Measurements from ENCODE around the gene DNM2. TPM values are rescaled to one million over a fixed set of nuclear protein-coding genes. Genes with fewer than 3 reads are reported as not detected.

Gene DNM2
- total and polyA plus RNA-seq, 9 of the 15 experiments (the other 6 are each of a cell fraction or from before 2014, with no cell fraction given) = 2.2 to 161 (median 72.6) TPM

DNA sequence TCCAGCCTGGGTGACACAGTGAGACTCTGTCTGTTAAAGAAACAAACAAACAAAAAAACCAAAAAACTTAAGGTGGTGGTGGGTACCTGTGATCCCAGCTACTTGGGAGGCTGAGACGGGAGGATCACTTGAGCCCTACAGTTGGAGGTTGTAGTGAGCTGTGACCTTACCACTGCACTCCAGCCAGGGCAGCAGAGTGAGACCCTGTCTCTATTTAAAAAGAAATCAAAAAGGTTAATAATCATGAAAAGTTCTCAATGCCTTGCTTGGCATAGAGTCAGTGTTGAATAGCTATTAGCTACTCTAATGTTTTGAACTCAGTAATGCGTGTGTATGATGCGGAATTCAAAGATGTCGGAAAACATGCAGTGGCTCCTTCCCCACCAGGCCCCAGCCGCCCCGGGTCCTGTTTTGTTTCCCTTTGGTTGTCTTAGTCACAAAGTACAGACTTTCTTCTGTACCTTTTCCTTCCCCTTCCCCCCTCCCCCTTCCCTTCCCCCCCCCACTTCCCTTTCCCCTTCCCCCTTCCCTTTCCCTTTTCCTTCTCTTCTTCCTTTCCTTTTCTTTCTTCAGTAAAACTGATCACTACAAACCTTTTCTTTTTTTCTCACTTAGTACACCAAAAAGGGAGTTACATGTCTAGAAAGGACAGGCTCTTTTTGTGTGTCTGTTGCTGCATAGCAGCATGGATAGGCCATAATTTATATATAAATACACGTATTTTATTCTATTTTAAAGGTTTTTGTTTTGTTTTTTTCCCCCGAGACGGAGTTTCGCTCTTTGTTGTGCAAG, 35.2 kb downstream of the DNM2 start:
- H3K27me3 ChIP-seq (ENCODE audit: control insufficient read depth in 2 of 2, insufficient read depth in 2 of 2, low read length in 2 of 2) = no peaks in the 10 kb centered on the region
- H3K4me3 ChIP-seq = no peak overlapping the region
- H2AFZ ChIP-seq (ENCODE audit: low read depth, low read length) = no peak overlapping the region
- in situ Hi-C loops (cut with MboI) (no loop called here), intact Hi-C loops (cut with micrococcal nuclease) (no loop called here)
- ChIA-PET CTCF (ENCODE audit: low intra/inter-chr PET ratio) (no interaction called here), POLR2A (interaction anchor here (0.6 to 1.8 kb wide), 4 partner anchors 14 to 373 kb away, joined by 3 to 4 read pairs (median 3); partner anchors contain the start of gene TYK2)
- FAIRE-seq = no peak
- peak in 1 of 4 experiments; percentile 39 for DNase-seq (ENCODE audit: extremely low read depth in 1 of 4, low spot score in 3 of 4)
- H3K27ac ChIP-seq (ENCODE audit: extremely low read depth, low read depth, low read length) = peak overlapping the region; percentile 42; the same call in 1 of the 3 replicates
- H3K4me1 ChIP-seq (replicated peaks in 1 of 2; ENCODE audit: control insufficient read depth in 2 of 2, insufficient read depth in 2 of 2, low read length in 2 of 2) = peaks cover 69 to 78% of the 10 kb centered on the region in 2 experiments
- H3K79me2 ChIP-seq (ENCODE audit: control insufficient read depth, insufficient read depth, low read length) = peaks cover 96% of the 10 kb centered on the region
- H3K4me2 ChIP-seq (ENCODE audit: insufficient read depth, low read length) = no peak overlapping the region
- whole genome bisulfite sequencing (ENCODE audit: insufficient coverage, low coverage, missing lambda C conversion rate) = 72% methylated on average over 10 of the region's 10 CpGs
- H3K9me1 ChIP-seq (ENCODE audit: control insufficient read depth, insufficient read depth, low read length) = peaks cover 4% of the 10 kb centered on the region
- no peaks in the 10 kb centered on the region for H3K9me3 ChIP-seq (replicated peaks; ENCODE audit: control insufficient read depth, insufficient read depth, low read depth, low read length)
- no peak for ATAC-seq
- no peak overlapping the region for H3K9ac ChIP-seq (ENCODE audit: insufficient read depth in 1 of 2, low read depth in 2 of 2, low read length in 2 of 2)
- H4K20me1 ChIP-seq (replicated peaks; ENCODE audit: control insufficient read depth, insufficient read depth, low read length) = peaks cover 15% of the 10 kb centered on the region; the same call in 1 of the 2 replicates
- H3K36me3 ChIP-seq (ENCODE audit: control insufficient read depth, insufficient read depth, low read length) = peaks cover 8% of the 10 kb centered on the region; the same call in 2 of the 3 replicates
- BruUV-seq (replicated peaks) = no TSS peak
- TF ChIP-seq, protein P1, sequence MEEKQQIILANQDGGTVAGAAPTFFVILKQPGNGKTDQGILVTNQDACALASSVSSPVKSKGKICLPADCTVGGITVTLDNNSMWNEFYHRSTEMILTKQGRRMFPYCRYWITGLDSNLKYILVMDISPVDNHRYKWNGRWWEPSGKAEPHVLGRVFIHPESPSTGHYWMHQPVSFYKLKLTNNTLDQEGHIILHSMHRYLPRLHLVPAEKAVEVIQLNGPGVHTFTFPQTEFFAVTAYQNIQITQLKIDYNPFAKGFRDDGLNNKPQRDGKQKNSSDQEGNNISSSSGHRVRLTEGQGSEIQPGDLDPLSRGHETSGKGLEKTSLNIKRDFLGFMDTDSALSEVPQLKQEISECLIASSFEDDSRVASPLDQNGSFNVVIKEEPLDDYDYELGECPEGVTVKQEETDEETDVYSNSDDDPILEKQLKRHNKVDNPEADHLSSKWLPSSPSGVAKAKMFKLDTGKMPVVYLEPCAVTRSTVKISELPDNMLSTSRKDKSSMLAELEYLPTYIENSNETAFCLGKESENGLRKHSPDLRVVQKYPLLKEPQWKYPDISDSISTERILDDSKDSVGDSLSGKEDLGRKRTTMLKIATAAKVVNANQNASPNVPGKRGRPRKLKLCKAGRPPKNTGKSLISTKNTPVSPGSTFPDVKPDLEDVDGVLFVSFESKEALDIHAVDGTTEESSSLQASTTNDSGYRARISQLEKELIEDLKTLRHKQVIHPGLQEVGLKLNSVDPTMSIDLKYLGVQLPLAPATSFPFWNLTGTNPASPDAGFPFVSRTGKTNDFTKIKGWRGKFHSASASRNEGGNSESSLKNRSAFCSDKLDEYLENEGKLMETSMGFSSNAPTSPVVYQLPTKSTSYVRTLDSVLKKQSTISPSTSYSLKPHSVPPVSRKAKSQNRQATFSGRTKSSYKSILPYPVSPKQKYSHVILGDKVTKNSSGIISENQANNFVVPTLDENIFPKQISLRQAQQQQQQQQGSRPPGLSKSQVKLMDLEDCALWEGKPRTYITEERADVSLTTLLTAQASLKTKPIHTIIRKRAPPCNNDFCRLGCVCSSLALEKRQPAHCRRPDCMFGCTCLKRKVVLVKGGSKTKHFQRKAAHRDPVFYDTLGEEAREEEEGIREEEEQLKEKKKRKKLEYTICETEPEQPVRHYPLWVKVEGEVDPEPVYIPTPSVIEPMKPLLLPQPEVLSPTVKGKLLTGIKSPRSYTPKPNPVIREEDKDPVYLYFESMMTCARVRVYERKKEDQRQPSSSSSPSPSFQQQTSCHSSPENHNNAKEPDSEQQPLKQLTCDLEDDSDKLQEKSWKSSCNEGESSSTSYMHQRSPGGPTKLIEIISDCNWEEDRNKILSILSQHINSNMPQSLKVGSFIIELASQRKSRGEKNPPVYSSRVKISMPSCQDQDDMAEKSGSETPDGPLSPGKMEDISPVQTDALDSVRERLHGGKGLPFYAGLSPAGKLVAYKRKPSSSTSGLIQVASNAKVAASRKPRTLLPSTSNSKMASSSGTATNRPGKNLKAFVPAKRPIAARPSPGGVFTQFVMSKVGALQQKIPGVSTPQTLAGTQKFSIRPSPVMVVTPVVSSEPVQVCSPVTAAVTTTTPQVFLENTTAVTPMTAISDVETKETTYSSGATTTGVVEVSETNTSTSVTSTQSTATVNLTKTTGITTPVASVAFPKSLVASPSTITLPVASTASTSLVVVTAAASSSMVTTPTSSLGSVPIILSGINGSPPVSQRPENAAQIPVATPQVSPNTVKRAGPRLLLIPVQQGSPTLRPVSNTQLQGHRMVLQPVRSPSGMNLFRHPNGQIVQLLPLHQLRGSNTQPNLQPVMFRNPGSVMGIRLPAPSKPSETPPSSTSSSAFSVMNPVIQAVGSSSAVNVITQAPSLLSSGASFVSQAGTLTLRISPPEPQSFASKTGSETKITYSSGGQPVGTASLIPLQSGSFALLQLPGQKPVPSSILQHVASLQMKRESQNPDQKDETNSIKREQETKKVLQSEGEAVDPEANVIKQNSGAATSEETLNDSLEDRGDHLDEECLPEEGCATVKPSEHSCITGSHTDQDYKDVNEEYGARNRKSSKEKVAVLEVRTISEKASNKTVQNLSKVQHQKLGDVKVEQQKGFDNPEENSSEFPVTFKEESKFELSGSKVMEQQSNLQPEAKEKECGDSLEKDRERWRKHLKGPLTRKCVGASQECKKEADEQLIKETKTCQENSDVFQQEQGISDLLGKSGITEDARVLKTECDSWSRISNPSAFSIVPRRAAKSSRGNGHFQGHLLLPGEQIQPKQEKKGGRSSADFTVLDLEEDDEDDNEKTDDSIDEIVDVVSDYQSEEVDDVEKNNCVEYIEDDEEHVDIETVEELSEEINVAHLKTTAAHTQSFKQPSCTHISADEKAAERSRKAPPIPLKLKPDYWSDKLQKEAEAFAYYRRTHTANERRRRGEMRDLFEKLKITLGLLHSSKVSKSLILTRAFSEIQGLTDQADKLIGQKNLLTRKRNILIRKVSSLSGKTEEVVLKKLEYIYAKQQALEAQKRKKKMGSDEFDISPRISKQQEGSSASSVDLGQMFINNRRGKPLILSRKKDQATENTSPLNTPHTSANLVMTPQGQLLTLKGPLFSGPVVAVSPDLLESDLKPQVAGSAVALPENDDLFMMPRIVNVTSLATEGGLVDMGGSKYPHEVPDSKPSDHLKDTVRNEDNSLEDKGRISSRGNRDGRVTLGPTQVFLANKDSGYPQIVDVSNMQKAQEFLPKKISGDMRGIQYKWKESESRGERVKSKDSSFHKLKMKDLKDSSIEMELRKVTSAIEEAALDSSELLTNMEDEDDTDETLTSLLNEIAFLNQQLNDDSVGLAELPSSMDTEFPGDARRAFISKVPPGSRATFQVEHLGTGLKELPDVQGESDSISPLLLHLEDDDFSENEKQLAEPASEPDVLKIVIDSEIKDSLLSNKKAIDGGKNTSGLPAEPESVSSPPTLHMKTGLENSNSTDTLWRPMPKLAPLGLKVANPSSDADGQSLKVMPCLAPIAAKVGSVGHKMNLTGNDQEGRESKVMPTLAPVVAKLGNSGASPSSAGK (IDR thresholded peaks at IDR 0.05) = no peak
- TF ChIP-seq ETV6 (IDR thresholded peaks at IDR 0.05; ENCODE audit: borderline replicate concordance in 1 of 2, low read depth in 2 of 2, low read length in 1 of 2) (peak in 1 of 2 experiments; percentile 77; a peak in 1 of 4 replicates), ETV6 (CRISPR knock-in tag; IDR thresholded peaks at IDR 0.05; ENCODE audit: borderline replicate concordance) (no peak), ZNF121 (CRISPR knock-in tag; conservative IDR thresholded peaks at IDR 0.05) (peak; percentile 77), HIVEP1 (CRISPR knock-in tag; IDR thresholded peaks at IDR 0.05) (no peak), CBX1 (IDR thresholded peaks at IDR 0.05; ENCODE audit: low read depth) (0 out of 2 replicates have a peak, but pooled peaks have one; percentile 2), YY1 (IDR thresholded peaks at IDR 0.05; ENCODE audit: borderline replicate concordance in 1 of 3, control insufficient read depth in 1 of 3, extremely low read depth in 1 of 3, insufficient read depth in 3 of 3, insufficient read length in 1 of 3, insufficient replicate concordance in 2 of 3, low read depth in 1 of 3, low read length in 2 of 3) (no peak), LARP7 (IDR thresholded peaks at IDR 0.05) (no peak)
